ENCODE results near the gene ATP6V0B.
A peak's percentile ranks its signal among the peaks of the same experiment; 100 is the strongest.

Gene ATP6V0B

GRCh38 chr1:43974443-43975248 lies at the start of gene ATP6V0B:
ATP6V0B (plus strand) TSS chr1:43974960; CDS start chr1:43975041, 81 bp downstream.
- peak; percentile 93 for DNase-seq (ENCODE audit: low read depth)

GRCh38 chr1:43925846-43926245 lies 48.9 kb upstream of the ATP6V0B start:
- no peak for DNase-seq (ENCODE audit: low read depth)

- DNase-seq (ENCODE audit: low read depth): no peak
Observed at GRCh38 chr1:43930168-43930948, 44.4 kb upstream of the ATP6V0B start.

- DNase-seq (ENCODE audit: low read depth): no peak
Observed at GRCh38 chr1:43930949-43931275, 43.8 kb upstream of the ATP6V0B start.

- no peak for DNase-seq (ENCODE audit: low read depth)
Observed at GRCh38 chr1:43931711-43932660, 42.8 kb upstream of the ATP6V0B start.

GRCh38 chr1:43932786-43933385 lies 41.9 kb upstream of the ATP6V0B start:
- DNase-seq (ENCODE audit: low read depth): no peak

- no peak for DNase-seq (ENCODE audit: low read depth)
Observed at GRCh38 chr1:43933386-43934100, 41.2 kb upstream of the ATP6V0B start, which contains the start of gene ARTN. ARTN (plus strand) TSS chr1:43933801; CDS start chr1:43935657, 1,856 bp downstream.

- peak; percentile 32 for DNase-seq (ENCODE audit: low read depth)
Observed at GRCh38 chr1:43934101-43934985, 40.4 kb upstream of the ATP6V0B start.

- no peak for DNase-seq (ENCODE audit: low read depth)
Observed at GRCh38 chr1:43934986-43935324, 39.8 kb upstream of the ATP6V0B start.

GRCh38 chr1:43935711-43936427 lies 38.9 kb upstream of the ATP6V0B start:
- no peak for DNase-seq (ENCODE audit: low read depth)

- DNase-seq (ENCODE audit: low read depth): no peak
Observed at GRCh38 chr1:43936431-43937151, 38.2 kb upstream of the ATP6V0B start.

GRCh38 chr1:43937179-43937865 lies 37.4 kb upstream of the ATP6V0B start:
- DNase-seq (ENCODE audit: low read depth): no peak

GRCh38 chr1:43938383-43938782 lies 36.4 kb upstream of the ATP6V0B start:
- no peak for DNase-seq (ENCODE audit: low read depth)

- no peak for DNase-seq (ENCODE audit: low read depth)
Observed at GRCh38 chr1:43938892-43939587, 35.7 kb upstream of the ATP6V0B start.

GRCh38 chr1:43942411-43942810 lies 32.3 kb upstream of the ATP6V0B start:
- no peak for DNase-seq (ENCODE audit: low read depth)

- DNase-seq (ENCODE audit: low read depth): no peak
Observed at GRCh38 chr1:43944860-43945259, 29.9 kb upstream of the ATP6V0B start.

GRCh38 chr1:43945674-43946235 lies 29.0 kb upstream of the ATP6V0B start:
- DNase-seq (ENCODE audit: low read depth): no peak

All from stimulated activated CD8-positive, alpha-beta memory T cell treated with anti-CD3 and anti-CD28 coated beads, Interleukin-12 subunit alpha, Interleukin-12 subunit beta, amount 100 ng/mL, for 1 hour (primary cell).